HUES64 (cell line): ENCODE results near the gene ELP1.

ENCODE experiments used
- H3K27ac ChIP-seq: 2 replicates; pipeline ENCODE4 v1.7.0; 2013; ENCODE audit warnings: low read depth, low read length, inconsistent platforms
- H3K27me3 ChIP-seq: 2 replicates; pipeline ENCODE4 v1.6.1; 2013; ENCODE audit warnings: mild to moderate bottlenecking, low read length; ENCODE audit not compliant: insufficient read depth
- H3K36me3 ChIP-seq: 2 replicates; pipeline ENCODE4 v1.6.1; 2013; ENCODE audit warnings: mild to moderate bottlenecking, low read length; ENCODE audit not compliant: insufficient read depth
- H3K4me1 ChIP-seq: 2 replicates; pipeline ENCODE4 v1.6.1; 2013; ENCODE audit warnings: mild to moderate bottlenecking, low read length, moderate library complexity; ENCODE audit not compliant: insufficient read depth
- H3K4me3 ChIP-seq: 2 replicates; pipeline ENCODE4 v1.5.1; 2013; ENCODE audit warnings: mild to moderate bottlenecking, low read length, moderate library complexity
- H3K9ac ChIP-seq: 2 replicates; pipeline ENCODE4 v1.6.1; 2013; ENCODE audit warnings: mild to moderate bottlenecking, low read depth, low read length
- H3K9me3 ChIP-seq: 2 replicates; pipeline ENCODE4 v1.6.1; 2013; ENCODE audit warnings: low read depth, low read length; ENCODE audit not compliant: insufficient read depth
- WGBS: fragments of 150-250, 120-280 bp; methylation state at CpG from one replicate; pipeline ENCODE4 v1.1.7; 2013; ENCODE audit warnings: missing lambda C conversion rate; 5-methylcytosine and 5-hydroxymethylcytosine counted together

The ELP1 gene

DNA sequence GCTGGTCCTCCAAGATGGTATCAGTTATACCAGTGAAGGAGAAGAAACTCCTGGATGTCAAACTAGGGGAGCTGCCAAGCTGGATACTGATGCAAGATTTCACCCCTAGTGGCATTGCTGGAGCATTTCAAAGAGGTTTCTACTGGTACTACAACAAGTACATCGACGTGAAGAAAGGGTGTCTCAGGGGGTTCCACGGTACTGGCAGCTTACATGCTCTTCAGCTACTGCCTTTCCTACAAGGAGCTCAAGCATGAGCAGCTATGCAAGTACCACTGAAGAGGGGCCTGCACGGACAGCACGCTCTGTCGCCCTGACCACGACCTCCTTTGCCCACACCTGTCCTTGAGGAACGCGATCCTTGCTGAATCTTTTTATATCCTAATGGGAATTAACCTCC is 97.6 kb downstream of the ELP1 start:
- Histone ChIP-seq H3K4me1 (peaks cover 8% of the 10 kb centered on the region; the same call in 1 of the 2 replicates), H3K27ac (no peak overlapping the region), H3K9me3 (no peaks in the 10 kb centered on the region), H3K4me3 (no peak overlapping the region), H3K9ac (no peak overlapping the region), H3K36me3 (no peaks in the 10 kb centered on the region), H3K27me3 (no peaks in the 10 kb centered on the region)
- 94% methylated on average over 9 of the region's 9 CpGs for WGBS

DNA sequence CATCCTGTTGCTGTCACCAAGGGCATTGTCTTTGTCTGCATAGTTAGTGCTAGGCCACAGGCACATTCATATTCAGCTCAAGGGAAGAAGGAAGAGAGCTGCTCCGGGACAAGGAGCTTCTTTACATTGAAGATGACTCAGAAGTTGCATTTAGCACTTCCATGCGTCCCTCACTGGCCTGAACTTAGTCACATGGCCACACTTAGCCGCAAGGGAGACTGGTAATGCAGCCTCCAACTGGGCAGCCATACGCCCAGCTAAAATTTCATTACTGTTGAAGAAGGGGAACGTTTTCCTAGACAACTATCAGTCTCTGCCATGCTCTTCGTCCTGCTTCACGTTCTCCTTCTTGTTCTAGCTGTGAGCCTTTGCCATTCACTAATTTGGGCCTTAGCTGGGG is 98.1 kb downstream of the ELP1 start:
- H3K4me3 ChIP-seq: no peak overlapping the region
- H3K27me3 ChIP-seq: no peaks in the 10 kb centered on the region
- H3K27ac ChIP-seq: no peak overlapping the region
- H3K36me3 ChIP-seq: no peaks in the 10 kb centered on the region
- peaks cover 8% of the 10 kb centered on the region; the same call in 1 of the 2 replicates for H3K4me1 ChIP-seq
- H3K9ac ChIP-seq: no peak overlapping the region
- 72% methylated on average over 7 of the region's 7 CpGs for WGBS
- no peaks in the 10 kb centered on the region for H3K9me3 ChIP-seq

DNA sequence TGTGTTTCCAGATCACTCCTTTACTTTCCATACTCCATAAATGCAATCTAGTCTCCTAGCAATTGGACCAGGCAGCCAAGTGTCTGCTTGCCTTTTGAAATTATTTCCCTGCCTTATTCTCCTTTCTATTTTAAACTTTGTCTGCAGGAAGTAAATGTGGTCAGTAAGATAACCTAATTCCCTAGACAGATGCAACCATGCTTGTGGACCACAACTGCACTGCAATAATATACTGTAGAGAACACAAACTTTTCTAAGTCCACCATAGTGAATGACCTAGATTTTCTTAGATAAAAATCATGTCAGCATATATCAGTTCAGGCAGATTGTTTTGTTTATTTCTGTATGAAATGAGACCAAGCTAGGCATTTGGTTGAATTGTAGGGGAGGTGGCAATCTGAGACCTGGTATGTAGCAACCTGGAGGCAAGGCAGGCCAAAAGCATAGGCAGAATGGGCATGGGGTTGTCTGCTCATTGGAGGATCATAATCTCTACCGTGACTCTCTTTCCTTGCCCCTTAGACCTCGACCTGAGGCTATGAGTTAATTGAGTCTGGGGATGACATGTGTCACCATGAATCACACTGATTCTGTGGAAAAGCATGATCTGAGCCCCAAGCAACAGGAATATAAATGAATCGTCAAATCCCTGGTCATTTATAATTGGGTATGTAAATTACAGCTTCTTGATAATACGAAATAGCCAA is 98.8 kb downstream of the ELP1 start:
- Histone ChIP-seq H3K36me3 (no peaks in the 10 kb centered on the region), H3K4me3 (no peak overlapping the region), H3K27ac (no peak overlapping the region), H3K9me3 (no peaks in the 10 kb centered on the region), H3K9ac (no peak overlapping the region), H3K27me3 (no peaks in the 10 kb centered on the region), H3K4me1 (peaks cover 8% of the 10 kb centered on the region; the same call in 1 of the 2 replicates)
- 90% methylated on average over 4 of the region's 4 CpGs for WGBS

DNA sequence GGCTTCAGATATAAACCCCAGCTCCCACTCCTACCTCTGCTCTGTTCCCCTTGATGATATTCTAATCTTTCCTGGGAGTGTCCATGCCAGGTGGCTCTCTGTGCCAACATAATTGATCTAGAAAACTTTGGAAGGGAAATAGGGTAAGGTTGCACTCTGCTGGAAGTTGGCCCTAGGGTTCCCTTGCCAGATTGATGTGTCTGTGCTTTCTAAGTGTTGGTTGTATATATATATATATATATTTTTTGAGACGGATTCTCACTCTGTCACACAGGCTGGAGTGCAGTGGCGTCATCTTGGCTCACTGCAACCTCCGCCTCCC is 101.8 kb downstream of the ELP1 start:
- WGBS: 97% methylated on average over 3 of the region's 3 CpGs
- Histone ChIP-seq H3K4me1 (peaks cover 8% of the 10 kb centered on the region; the same call in 1 of the 2 replicates), H3K27ac (no peak overlapping the region)

DNA sequence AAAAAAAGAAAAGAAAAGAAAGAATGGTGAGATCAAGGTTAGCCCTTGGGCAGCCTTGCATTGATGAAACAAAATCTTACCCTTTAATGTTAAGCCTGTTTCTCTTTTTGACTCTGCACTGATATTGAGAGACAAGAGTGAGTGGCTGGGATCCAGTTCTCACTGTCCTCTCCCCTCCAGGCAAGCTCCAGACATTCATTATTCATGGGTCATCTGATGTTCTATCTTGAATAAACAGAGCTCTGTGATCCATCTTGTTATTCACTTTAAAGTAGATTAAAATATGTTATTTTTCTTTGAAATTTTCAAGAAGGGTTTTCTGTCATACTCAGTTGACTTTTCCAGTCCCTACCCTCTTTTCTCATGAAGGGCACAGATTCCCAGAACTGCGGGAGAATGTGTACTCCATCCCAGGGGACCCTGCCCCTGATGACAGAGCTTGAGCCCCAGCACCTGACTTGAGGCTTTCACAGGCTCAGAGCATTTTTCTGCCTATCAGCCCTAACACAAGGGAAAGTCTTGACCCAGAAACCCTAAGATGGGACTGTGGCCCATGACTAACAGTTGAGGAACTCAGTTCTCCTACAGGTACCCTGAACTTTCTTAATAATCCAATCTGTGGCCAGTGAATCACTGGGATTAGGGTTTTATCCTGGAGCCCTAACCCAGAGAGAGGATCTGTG is 102.3 kb downstream of the ELP1 start:
- Histone ChIP-seq H3K27ac (no peak overlapping the region), H3K9ac (no peak overlapping the region), H3K27me3 (no peaks in the 10 kb centered on the region), H3K36me3 (no peaks in the 10 kb centered on the region), H3K4me3 (no peak overlapping the region), H3K4me1 (peaks cover 5% of the 10 kb centered on the region; the same call in 1 of the 2 replicates), H3K9me3 (no peaks in the 10 kb centered on the region)
- 98% methylated on average over 1 of the region's 1 CpG for WGBS

More for the DNA sequence above, 101.8 kb downstream of the ELP1 start:
- no peak overlapping the region for H3K9ac ChIP-seq
- H3K36me3 ChIP-seq: no peaks in the 10 kb centered on the region
- H3K27me3 ChIP-seq: no peaks in the 10 kb centered on the region
- H3K4me3 ChIP-seq: no peak overlapping the region
- H3K9me3 ChIP-seq: no peaks in the 10 kb centered on the region

DNA sequence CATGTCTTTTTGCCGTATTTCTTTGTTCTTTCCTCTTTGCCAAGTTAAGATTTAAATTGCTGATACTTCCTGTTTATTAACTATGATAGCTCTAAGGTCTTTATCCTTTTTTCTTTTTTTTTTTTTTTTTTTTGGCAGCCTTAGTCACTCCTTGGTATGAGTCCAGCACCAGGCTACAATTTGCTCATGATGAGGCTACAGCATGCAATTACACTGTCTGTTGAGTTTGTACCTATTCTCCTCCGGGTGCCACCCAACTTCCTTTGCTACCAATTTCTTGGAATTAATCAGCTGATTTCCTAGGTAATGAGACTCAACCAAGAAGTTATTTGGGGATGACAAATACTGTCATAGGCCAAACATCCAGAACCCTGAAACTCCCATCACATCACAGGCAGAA is 103.7 kb downstream of the ELP1 start:
- Histone ChIP-seq H3K9me3 (no peaks in the 10 kb centered on the region), H3K27me3 (no peaks in the 10 kb centered on the region), H3K4me1 (no peaks in the 10 kb centered on the region), H3K4me3 (no peak overlapping the region), H3K36me3 (no peaks in the 10 kb centered on the region), H3K27ac (no peak overlapping the region), H3K9ac (no peak overlapping the region)
- WGBS: 100% methylated on average over 2 of the region's 2 CpGs

DNA sequence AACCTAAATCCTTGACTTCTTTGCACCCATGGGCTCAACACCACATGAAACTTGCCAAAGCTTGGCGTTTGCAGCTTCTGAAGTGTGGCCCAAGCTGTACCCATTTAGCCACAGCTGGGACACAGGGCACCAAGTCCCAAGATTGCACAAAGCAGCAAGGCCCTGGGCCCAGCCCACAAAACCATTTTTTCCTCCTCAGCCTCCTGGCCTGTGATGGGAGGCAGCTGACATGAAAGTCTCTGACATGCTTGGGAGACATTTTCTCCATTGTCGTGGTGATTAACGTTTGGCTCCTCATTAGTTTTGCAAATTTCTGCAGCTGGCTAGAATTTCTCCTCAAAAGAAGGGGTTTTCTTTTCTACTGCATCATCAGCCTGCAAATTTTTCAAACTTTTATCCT is 110.1 kb downstream of the ELP1 start:
- Histone ChIP-seq H3K27ac (no peak overlapping the region), H3K27me3 (no peaks in the 10 kb centered on the region), H3K4me1 (no peaks in the 10 kb centered on the region), H3K4me3 (no peak overlapping the region), H3K9ac (no peak overlapping the region), H3K9me3 (peaks cover 19% of the 10 kb centered on the region), H3K36me3 (no peaks in the 10 kb centered on the region)
- 86% methylated on average over 3 of the region's 3 CpGs for WGBS
